ENCODE results near the gene CARMIL1.

The CARMIL1 gene

GRCh38 chr6:25278261-25278913 lies 787 bp upstream of the CARMIL1 start:
- no peaks in the 10 kb centered on the region for H3K36me3 ChIP-seq (replicated peaks; ENCODE audit: low read depth, low read length)
- H3K79me2 ChIP-seq (ENCODE audit: low read length): no peaks in the 10 kb centered on the region
- H2AFZ ChIP-seq (ENCODE audit: low read depth, low read length): 0 out of 2 replicates have a peak overlapping the region, but pooled peaks have one; percentile 95
- peaks cover 22% of the 10 kb centered on the region for H3K27me3 ChIP-seq (ENCODE audit: low read depth, low read length)
- peak overlapping the region; percentile 97 for H3K4me3 ChIP-seq (ENCODE audit: low read length)
- H3K9me3 ChIP-seq (ENCODE audit: insufficient read depth, low read length): no peaks in the 10 kb centered on the region
- TF ChIP-seq CTCF (IDR thresholded peaks at IDR 0.05; ENCODE audit: low read depth, low read length) (no peak), EZH2phosphoT487 (IDR thresholded peaks at IDR 0.05; ENCODE audit: low read depth) (no peak)
- H3K9ac ChIP-seq (ENCODE audit: low read length): peak overlapping the region; percentile 63; the same call in 1 of the 2 replicates
- peaks cover 20% of the 10 kb centered on the region for H3K4me1 ChIP-seq (ENCODE audit: low read length)
- no peak overlapping the region for H3K27ac ChIP-seq (ENCODE audit: low read length)
- H4K20me1 ChIP-seq (ENCODE audit: insufficient read depth, low read length): no peaks in the 10 kb centered on the region
- peak overlapping the region; percentile 97 for H3K4me2 ChIP-seq (ENCODE audit: low read length)

- Histone ChIP-seq H3K36me3 (replicated peaks; ENCODE audit: low read depth, low read length) (no peaks in the 10 kb centered on the region), H3K9ac (ENCODE audit: low read length) (peak overlapping the region; percentile 63), H3K4me1 (ENCODE audit: low read length) (peaks cover 20% of the 10 kb centered on the region), H3K9me3 (ENCODE audit: insufficient read depth, low read length) (no peaks in the 10 kb centered on the region), H3K4me3 (ENCODE audit: low read length) (peak overlapping the region; percentile 97), H3K4me2 (ENCODE audit: low read length) (peak overlapping the region; percentile 97), H3K27ac (ENCODE audit: low read length) (no peak overlapping the region), H3K79me2 (ENCODE audit: low read length) (no peaks in the 10 kb centered on the region), H2AFZ (ENCODE audit: low read depth, low read length) (peak overlapping the region; percentile 95), H3K27me3 (ENCODE audit: low read depth, low read length) (peaks cover 22% of the 10 kb centered on the region), H4K20me1 (ENCODE audit: insufficient read depth, low read length) (no peaks in the 10 kb centered on the region)
- TF ChIP-seq EZH2phosphoT487 (IDR thresholded peaks at IDR 0.05; ENCODE audit: low read depth): no peak
- no peak for TF ChIP-seq CTCF (IDR thresholded peaks at IDR 0.05; ENCODE audit: low read depth, low read length)
These were observed 672 bp downstream of the CARMIL1 start for GRCh38 chr6:25279748-25280343.

GRCh38 chr6:25280344-25281074 lies 1.3 kb downstream of the CARMIL1 start:
- H3K36me3 ChIP-seq (replicated peaks; ENCODE audit: low read depth, low read length): no peaks in the 10 kb centered on the region
- no peak overlapping the region for H3K9ac ChIP-seq (ENCODE audit: low read length)
- no peak overlapping the region for H2AFZ ChIP-seq (ENCODE audit: low read depth, low read length)
- no peak for TF ChIP-seq CTCF (IDR thresholded peaks at IDR 0.05; ENCODE audit: low read depth, low read length)
- TF ChIP-seq EZH2phosphoT487 (IDR thresholded peaks at IDR 0.05; ENCODE audit: low read depth): no peak
- H4K20me1 ChIP-seq (ENCODE audit: insufficient read depth, low read length): no peaks in the 10 kb centered on the region
- H3K79me2 ChIP-seq (ENCODE audit: low read length): no peaks in the 10 kb centered on the region
- peaks cover 20% of the 10 kb centered on the region for H3K4me1 ChIP-seq (ENCODE audit: low read length)
- H3K4me3 ChIP-seq (ENCODE audit: low read length): peak overlapping the region; percentile 97
- no peak overlapping the region for H3K27ac ChIP-seq (ENCODE audit: low read length)
- peak overlapping the region; percentile 97 for H3K4me2 ChIP-seq (ENCODE audit: low read length)
- H3K27me3 ChIP-seq (ENCODE audit: low read depth, low read length): peaks cover 22% of the 10 kb centered on the region
- H3K9me3 ChIP-seq (ENCODE audit: insufficient read depth, low read length): no peaks in the 10 kb centered on the region

GRCh38 chr6:25286891-25287290 lies 7.7 kb downstream of the CARMIL1 start:
- H3K4me3 ChIP-seq (ENCODE audit: low read length): no peak overlapping the region
- no peak overlapping the region for H3K4me2 ChIP-seq (ENCODE audit: low read length)
- H3K9me3 ChIP-seq (ENCODE audit: insufficient read depth, low read length): no peaks in the 10 kb centered on the region
- H2AFZ ChIP-seq (ENCODE audit: low read depth, low read length): no peak overlapping the region
- H3K27ac ChIP-seq (ENCODE audit: low read length): no peak overlapping the region
- no peaks in the 10 kb centered on the region for H3K79me2 ChIP-seq (ENCODE audit: low read length)
- no peaks in the 10 kb centered on the region for H3K36me3 ChIP-seq (replicated peaks; ENCODE audit: low read depth, low read length)
- H3K9ac ChIP-seq (ENCODE audit: low read length): no peak overlapping the region
- H3K4me1 ChIP-seq (ENCODE audit: low read length): no peaks in the 10 kb centered on the region
- no peaks in the 10 kb centered on the region for H4K20me1 ChIP-seq (ENCODE audit: insufficient read depth, low read length)
- TF ChIP-seq EZH2phosphoT487 (IDR thresholded peaks at IDR 0.05; ENCODE audit: low read depth) (no peak), CTCF (IDR thresholded peaks at IDR 0.05; ENCODE audit: low read depth, low read length) (no peak)
- no peaks in the 10 kb centered on the region for H3K27me3 ChIP-seq (ENCODE audit: low read depth, low read length)
